Bone marrow (tissue), 2 donors: ENCODE measurements around the gene CDKN2B-AS1.
A peak's percentile ranks its signal among the peaks of the same experiment; 100 is the strongest.
"Not testable (repeated sequence)": the region's sequence is repeated elsewhere in the genome, so short reads cannot be mapped to it uniquely, and the experiment has no call there.

ENCODE experiments used
- DNase-seq, 2 donors: peaks; one replicate each; lab custom pipeline; 2025; lab: John Stamatoyannopoulos, UW

Gene CDKN2B-AS1

DNA sequence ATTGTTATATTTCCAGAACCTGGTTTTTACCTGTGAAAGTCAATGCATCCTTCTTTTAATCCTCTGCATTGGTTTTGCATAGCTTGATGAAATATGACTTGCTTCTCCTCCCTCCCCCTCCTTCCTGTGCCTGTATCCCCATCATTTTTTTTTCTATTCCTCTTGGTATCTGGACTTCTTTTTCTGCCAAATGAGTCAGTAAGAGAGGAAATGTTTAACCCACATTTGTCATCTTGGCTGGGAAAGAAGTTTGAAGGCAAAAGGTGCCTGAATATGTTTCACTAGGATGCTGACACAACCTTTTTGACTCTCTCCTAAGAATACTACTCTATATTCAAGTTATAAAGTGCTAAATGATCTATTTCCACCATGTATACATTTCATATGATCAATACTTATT is 50.0 kb downstream of the CDKN2B-AS1 start:
- no peak for DNase-seq

DNA sequence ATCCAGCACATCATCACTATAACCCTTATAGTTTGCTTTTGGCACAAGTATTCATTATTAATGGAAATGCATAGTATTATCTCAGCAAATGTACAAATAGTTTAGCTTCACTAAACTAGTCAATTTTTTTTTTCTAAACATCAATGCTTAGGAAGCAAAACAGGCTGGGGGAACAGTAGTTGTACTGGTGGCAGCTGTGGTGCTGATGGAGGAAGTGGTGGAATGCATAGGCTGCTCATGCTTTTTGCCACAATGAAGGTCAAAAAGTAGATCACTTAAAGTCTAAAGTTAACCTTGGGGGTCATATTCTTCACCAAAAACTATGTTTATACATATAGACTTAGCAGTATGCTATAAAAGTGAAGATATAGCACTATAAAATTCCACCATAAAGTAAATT is 50.8 kb downstream of the CDKN2B-AS1 start:
- no peak for DNase-seq

GRCh38 chr9:22046243-22046885 is 51.8 kb downstream of the CDKN2B-AS1 start:
- DNase-seq, result no peak

DNA sequence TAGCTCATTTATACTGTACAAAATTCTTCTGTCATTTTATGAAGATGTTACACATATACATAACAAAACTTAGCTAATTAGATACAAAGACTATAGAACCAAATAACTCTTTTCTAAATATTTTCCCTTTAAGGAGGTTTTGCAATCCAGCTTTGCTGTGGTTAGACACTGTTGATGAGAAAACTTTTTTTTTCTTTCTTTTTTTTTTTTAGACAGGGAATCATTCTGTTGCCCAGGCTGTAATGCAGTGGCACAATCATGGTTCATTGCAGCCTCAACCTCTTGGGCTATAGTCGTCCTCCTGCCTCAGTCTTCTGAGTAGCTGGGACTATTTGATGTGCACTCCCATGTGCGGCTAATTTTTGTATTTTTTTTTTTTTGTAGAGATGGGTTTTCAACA is 53.0 kb downstream of the CDKN2B-AS1 start:
- no peak for DNase-seq

- DNase-seq, result no peak
Measured at GRCh38 chr9:22049411-22049810, 54.8 kb downstream of the CDKN2B-AS1 start.

- peak in 1 of 2 donors; percentile 79 for DNase-seq
Measured at GRCh38 chr9:22050924-22051323, 56.3 kb downstream of the CDKN2B-AS1 start.

DNA sequence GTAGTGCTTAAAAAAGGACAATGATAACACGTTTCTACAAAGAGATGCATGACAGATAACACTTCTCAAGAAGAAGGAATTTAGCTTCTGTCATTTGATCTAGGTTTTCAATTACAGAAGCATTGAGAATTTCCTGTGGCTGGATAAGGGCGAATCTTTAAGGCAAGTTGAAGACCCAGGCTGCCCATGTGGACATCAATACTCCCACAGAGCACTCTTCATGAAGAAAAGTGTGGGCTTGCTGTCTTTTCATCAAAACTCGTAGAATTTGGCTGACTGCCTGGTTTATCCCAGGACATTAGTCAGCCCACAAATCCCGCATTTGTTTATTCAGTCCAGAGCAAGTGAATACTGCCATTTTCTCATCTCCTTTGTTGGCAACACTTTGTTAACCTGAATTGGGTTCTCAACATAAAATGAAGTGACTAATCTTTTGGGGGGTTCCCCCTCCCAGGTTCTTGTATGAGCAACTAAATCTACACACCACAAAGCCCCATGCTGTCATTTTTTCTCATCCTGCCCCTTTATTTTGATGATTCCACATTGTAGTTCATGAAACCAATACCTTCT is 57.9 kb downstream of the CDKN2B-AS1 start:
- DNase-seq, result no peak

DNA sequence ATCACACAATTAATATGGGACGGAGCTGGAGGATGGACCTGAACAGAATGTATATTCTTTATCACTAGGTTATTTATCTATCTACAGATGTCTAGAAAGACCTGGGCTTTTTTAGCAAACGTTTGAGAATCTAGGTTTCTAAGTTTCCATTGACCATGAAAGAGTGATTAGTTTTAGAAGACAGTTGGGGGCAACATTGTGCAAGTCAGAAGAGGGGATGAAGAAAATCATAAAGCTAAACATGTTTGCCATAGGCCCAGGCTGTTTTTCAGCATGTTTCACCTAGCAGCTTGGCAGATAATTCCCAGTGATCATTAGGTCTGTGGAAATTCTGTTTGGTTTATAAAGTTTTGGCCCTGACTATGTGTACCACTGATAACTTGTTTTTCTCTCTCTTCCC is 58.6 kb downstream of the CDKN2B-AS1 start:
- no peak for DNase-seq

DNA sequence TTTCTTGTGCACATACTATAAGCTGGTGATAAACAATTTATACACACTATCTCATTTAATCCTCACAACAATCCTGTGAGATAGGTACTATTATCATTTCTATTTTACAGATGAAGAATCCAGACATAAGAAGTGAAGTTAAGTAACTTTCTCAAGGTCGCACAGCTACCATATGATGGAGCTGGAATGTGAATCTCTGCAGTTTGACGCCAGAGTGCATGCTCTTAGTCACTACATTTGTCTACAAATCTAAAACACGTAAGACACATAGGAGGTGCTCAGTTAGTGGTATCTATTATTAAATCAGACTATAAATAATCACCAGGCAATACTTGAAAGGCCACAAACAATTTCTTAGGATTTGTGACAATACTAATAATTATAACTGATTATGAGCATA is 59.5 kb downstream of the CDKN2B-AS1 start:
- no peak for DNase-seq

DNA sequence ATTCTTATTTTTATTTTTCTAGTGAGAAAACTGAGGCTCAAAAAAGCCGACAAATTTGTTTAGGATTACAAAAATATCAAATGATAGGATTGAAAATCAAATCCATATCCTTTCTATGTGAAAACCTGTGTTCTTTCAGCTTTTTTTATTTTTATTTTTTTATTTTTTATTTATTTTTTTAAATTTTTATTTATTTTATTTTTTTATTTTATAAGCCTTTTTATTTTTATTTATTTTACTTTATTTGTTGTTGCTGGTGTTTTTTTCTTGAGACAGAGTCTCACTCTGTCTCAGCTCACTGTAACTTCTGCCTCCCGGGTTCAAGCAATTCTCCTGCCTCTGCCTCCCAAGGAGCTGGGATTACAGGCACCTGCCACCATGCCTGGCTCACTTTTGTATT is 59.9 kb downstream of the CDKN2B-AS1 start:
- DNase-seq, result no peak

GRCh38 chr9:22055090-22055489 is 60.5 kb downstream of the CDKN2B-AS1 start:
- DNase-seq, result no peak

GRCh38 chr9:22056402-22056801 is 61.8 kb downstream of the CDKN2B-AS1 start:
- no peak for DNase-seq

- DNase-seq, result not testable (repeated sequence)
Measured at GRCh38 chr9:22057972-22058371, 63.4 kb downstream of the CDKN2B-AS1 start.

GRCh38 chr9:22060831-22061383 is 66.3 kb downstream of the CDKN2B-AS1 start:
- no peak for DNase-seq

GRCh38 chr9:22064957-22065356 is 70.4 kb downstream of the CDKN2B-AS1 start:
- no peak for DNase-seq

DNA sequence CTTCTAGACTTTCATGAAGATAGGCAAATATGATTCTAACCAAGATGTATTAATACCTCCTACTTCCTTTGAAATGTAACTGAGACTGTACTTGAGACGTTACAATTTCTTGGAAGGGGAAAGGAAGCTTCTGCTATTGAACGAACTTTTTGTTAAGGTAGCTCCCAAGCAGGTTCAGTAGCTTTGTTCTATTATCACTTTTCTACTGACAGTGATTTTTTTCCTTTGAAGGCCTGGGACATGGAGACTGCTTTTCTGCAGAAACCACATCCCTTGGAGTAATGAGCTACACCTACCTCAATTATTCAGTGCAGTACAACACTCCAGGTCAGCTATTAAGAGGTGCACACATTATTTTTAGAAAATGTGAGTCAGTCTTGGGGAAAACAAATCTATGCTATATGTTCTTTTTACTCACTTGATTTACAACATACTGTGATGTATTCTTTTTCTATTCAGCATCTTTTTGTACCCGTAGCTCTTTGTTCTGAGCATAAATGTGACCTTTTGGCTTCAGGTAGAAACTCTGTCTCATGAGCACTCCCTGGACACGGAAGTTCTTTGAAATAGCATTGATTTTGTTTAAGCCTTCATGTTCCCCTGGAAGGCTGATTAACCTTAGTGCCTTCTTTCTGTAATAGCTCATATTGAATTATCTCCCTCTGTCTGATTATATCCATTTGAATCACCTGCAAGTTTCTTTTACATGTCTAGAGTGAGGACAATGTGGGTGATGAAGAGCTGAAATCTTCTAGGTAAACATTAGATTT is 71.0 kb downstream of the CDKN2B-AS1 start:
- DNase-seq, result no peak

- DNase-seq, result no peak
Measured at GRCh38 chr9:22067196-22067595, 72.6 kb downstream of the CDKN2B-AS1 start.

DNA sequence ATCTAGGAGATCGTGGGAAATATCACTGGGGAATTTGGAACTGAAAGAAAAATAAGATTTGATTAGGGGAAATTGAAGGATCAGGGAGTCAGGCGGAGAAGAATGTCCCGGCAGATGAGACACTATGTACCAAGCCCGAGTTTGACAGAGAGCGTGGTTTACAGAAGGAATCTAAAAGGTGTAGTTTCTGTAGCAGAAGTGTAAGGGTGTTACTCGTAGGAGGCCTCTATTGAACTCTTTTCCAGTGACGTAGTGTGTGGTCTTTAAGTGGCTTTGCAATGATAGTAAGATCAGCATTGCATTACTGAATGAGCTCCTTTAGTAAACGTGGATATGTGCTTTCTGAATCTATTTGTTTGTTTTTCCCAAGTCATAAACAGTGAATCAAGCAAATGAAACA is 73.8 kb downstream of the CDKN2B-AS1 start:
- DNase-seq, result no peak

DNA sequence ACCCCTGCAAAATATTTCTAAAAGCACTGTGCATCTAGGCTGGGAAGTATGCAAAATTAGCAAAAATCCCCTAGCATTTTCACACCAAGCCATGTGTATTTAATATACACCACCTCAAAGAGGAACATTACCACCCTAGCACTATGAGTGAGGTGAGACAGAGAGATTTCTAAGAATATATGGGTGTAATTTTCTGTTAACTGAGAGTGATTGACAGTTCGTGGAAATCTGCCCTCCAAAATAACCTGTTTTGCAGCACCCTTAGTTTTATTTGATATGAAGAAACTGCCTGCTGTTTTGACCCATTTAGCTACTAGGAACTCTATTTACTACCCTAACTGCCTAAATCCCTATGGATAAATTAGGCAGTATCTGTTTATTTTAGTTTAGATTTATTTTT is 78.8 kb downstream of the CDKN2B-AS1 start:
- DNase-seq, result no peak

DNA sequence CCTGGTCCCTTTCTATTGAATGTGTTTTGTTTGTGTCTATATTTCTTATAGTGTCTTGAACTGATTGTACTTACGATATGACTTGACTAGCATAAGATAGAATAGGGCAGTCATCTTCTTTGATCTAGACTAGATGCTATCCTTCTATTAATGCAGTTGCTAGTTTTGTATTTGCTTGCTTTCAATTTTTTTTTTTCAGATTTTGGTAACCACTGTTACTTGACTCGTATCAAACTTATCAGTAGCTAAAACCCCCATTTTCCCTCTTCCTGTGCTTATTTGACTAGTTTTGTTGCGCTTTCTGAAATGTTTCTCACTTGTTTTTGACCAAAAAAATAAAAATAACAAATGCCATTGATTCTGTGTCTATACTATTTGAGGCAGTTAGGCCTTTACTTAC is 83.5 kb downstream of the CDKN2B-AS1 start:
- DNase-seq, result no peak

- DNase-seq, result no peak
Measured at GRCh38 chr9:22079873-22080341, 85.3 kb downstream of the CDKN2B-AS1 start.

DNA sequence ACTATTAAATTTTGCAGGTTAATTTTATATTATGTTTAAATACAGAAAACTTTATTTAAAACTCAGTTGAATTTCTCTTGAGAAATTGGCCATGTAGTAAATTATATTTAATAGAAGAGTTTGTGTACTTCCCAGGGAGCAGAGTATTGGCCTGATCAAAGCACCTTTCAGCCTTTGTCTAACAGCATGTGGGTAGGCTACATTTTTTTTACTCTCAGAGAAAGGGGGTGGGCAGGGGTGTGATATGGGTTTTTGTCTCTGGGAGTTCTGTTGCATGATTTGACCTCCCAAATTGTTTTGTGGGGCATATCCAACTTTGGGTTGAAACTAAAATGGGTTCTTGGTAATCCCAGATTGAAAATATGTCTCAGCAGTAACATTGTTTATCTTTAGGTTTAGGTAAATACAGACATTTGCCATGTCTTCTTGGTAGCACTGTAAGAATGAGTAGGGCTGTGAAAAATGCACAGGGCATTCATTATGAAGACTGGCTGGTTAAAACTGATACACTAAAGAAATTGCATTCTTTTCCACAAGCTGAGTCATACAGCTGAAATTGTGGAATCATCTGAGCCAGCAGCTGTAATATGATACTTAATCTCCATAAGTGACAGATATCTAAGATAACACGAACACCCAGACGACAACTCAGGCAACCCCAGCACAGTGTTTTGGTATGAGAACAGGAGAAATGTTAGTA is 89.9 kb downstream of the CDKN2B-AS1 start:
- DNase-seq, result no peak
